Hematopoietic multipotent progenitor cell treated with erythropoietin and hydrocortisone succinate and interleukin-3 and kit ligand, for 8 days (in vitro differentiated cells): Measurements from ENCODE around the gene BCL7B.
"Not testable (repeated sequence)": the region's sequence is repeated elsewhere in the genome, so short reads cannot be mapped to it uniquely, and the experiment has no call there.

Source experiments
- DNase-seq: peaks from one replicate; pipeline ENCODE4 v3.0.0-alpha.2; 2015

Gene BCL7B

DNA sequence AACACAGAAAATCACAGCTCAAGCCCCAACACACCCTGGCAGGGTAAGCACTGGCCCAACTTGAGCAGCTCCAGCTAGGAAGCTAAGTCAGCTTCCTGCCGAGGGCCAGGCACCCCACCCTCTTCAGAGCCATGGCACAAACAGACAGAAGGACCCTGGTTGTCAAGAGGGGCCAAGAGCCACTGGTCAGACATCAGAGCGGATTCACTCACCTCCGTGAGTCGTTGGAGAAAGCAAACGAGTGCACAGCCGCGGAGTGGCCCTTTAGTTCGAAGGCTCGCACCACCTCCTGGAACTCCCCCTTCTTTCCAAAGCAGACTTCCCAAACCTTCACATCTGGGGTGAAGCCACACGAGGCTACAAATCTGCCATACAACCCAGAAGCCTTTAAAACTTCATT, 13.5 kb upstream of the BCL7B start:
- DNase-seq: no peak

DNA sequence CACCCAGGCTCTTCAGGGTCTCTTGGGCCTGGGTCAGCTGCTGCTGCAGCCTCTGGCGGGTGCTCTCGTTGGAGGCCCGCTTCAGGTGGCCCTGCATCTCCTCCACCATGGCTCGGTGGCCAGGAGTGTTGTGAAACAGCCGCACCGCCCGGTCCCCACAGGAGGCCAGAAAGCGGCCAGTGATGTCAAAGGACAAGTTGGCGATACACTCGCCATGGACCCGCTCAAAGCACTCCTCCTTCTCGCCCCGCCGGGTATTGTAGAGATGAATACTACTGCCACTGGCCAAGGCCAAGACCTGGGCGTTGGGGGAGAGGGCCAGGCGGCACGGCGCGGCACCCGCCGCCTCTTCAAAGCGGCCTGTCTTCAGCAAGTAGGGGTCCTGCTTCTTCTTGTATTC, 13.0 kb upstream of the BCL7B start:
- DNase-seq: no peak

- DNase-seq: no peak
These were observed 11.6 kb upstream of the BCL7B start for GRCh38 chr7:73569042-73569608.

- DNase-seq: no peak
These were observed 10.6 kb upstream of the BCL7B start for GRCh38 chr7:73567846-73568685.

- no peak for DNase-seq
These were observed 9.7 kb upstream of the BCL7B start for GRCh38 chr7:73567140-73567539.

DNA sequence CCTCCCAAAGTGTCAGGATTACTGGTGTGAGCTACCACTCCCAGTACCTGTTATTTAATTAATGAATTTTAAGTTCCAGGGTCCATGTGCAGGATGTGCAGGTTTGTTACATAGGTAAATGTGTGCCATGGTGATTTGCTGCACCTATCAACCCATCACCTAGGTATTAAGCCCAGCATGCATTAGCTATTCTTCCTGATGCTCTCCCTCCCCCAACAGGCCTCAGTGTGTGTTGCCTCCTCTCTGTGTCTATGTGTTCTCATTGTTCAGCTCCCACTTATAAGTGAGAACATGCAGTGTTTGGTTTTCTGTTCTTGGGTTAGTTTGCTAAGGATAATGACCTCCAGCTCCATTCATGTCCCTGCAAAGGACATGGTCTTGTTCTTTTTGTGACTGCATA, 8.9 kb upstream of the BCL7B start:
- DNase-seq: not testable (repeated sequence)

- no peak for DNase-seq
These were observed 8.3 kb upstream of the BCL7B start for GRCh38 chr7:73565675-73566340.

GRCh38 chr7:73560109-73560835, 2.8 kb upstream of the BCL7B start:
- DNase-seq: no peak

DNA sequence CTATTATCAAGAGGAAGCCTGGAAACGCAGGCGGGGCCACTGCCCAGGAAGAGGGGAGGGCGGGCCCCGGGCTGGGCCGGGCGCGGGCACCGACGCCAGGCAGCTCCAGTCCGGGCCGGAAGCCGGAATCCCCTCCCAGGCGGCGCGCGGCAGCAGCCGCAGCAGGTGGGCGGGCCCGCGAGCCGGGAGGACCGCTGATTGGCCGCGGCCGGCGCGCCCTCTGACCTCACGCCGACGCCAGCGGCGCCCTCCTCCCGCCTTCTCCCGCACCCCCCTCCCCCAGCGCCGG, 438 bp downstream of the BCL7B start:
- peak; percentile 94 for DNase-seq

DNA sequence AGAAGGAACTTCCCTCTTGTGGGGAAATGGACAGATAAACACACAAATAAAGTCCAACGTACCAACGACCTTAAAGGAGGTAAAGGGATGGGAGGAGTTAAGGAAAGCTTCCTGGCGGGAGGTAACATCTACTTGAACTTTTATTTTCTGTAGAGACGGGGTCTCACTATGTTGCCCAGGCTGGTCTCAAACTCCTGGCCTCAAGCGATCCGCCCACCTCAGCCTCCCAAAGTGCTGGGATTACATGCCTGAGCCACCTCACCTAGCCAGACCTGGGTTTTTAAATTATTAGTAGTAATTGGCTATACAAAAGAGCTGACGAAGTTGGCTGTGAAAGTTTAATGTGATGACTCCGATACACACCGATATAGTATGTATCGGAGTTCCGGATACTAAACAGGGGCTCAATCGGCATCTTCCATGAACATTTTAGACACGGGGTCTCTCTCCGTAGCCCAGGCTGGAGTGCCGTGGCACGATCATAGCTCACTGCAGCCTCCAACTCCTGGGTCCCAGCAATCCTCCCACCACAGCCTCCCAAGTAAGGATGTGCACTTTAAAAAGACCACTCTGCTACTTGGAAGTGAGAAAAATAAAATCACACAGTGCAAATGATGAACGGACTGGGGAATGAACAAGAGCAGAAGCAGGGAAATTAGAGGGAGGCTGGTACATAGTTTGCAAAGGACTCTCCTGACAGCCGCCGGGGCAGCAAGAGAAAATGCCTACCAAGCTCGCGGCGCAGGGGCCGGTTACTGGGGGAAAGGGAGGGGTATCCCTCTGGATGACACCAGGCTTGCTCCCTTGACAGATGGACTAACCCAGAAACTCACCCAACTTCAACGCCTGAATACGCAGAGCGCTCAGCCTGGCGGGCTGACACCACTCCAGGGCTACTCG, 1.0 kb downstream of the BCL7B start:
- no peak for DNase-seq

DNA sequence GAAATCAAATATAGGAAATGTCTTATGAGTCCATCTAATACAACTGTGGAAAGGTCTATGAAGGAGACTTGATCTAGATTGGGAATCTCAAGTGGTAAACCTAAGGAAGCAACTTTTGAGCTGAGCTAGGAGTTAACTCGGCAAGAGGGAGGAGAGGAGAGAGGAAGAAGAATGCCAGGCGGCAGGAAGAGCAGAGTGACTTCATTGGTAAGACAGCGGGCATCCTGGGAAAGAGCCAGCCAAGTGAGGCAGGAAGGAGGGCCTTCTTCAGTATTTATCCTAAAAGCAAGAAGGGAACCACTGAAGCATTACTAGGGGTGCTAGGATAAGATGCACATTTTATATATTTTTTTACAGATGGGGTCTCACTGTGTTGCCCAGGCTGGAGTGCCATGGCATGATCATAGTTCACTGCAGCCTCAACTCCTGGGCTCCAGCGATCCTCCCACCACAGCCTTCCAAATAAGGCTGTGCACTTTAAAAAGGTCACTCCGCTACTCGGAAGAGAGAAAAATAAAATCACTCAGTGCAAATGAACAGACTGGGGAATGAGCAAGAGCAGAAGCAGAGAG, 2.0 kb downstream of the BCL7B start:
- no peak for DNase-seq

GRCh38 chr7:73550093-73550492, 7.4 kb downstream of the BCL7B start:
- DNase-seq: not testable (repeated sequence)

GRCh38 chr7:73549176-73549575, 8.3 kb downstream of the BCL7B start:
- no peak for DNase-seq

DNA sequence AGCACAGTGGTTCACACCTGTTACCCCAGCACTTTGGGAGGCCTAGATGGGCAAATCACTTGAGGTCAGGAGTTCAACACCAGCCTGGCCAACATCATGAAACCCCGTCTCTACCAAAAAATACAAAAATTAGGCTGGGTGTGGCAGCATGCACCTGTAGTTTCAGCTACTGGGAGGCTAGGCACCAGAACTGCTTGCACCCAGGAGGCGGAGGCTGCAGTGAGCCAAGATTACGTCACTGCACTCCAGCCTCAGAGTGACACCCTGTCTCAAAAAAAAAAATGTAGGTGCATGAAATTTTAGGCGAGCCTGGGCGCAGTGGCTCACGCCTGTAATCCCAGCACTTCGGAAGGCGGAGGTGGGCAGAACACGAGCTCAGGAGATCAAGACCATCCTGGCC, 9.6 kb downstream of the BCL7B start:
- no peak for DNase-seq

DNA sequence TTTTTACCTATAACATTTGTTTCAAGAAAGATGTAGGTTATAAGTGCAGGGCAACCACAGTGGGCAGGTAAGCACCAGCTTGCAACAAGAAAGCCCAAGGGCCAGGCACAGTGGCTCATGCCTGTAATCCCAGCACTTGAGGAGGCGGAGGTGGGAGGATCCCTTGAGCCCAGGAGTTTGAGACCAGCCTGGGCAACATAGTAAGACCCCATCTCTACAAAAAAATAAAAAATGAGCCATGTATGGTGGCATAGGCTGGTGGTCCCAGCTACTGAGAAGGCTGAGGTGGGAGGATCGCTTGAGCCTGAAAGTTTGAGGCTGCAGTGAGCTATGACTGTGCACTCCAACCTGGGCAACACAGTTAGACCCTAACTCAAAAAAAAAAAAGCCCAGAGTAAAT, 12.8 kb downstream of the BCL7B start:
- no peak for DNase-seq

GRCh38 chr7:73541722-73542121, 15.8 kb downstream of the BCL7B start:
- DNase-seq: no peak

GRCh38 chr7:73539709-73540108, 17.8 kb downstream of the BCL7B start:
- no peak for DNase-seq

- not testable (repeated sequence) for DNase-seq
These were observed 19.0 kb downstream of the BCL7B start for GRCh38 chr7:73538510-73538909.

- DNase-seq: no peak
These were observed 20.4 kb downstream of the BCL7B start for GRCh38 chr7:73537051-73537450.

DNA sequence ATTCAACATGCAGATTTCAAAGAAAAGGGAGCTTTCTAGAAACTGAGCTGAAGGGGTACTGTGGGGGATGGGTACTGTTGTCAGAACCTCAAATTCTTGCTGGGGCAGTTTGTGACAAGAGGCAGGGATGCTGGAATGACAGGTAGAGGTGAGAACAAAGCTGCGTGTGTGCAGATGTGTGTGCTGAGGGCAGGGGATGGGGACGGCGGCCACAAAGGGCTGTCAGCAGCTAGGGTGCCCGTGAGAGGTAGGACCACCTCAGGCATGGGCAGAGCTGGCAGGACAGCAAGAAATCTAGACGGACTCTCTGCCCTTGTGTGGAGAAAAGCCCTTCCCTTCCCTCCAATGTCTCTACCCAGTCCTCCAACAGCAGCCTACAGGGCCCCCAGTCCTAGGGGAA, 21.0 kb downstream of the BCL7B start:
- no peak for DNase-seq

- not testable (repeated sequence) for DNase-seq
These were observed 21.6 kb downstream of the BCL7B start for GRCh38 chr7:73535918-73536317.

GRCh38 chr7:73533742-73534141, 23.7 kb downstream of the BCL7B start:
- DNase-seq: peak; percentile 6
